Measurements from ENCODE around the gene SLC47A2.

GRCh38 chr17:19707728-19708221, 8.6 kb downstream of the SLC47A2 start:
- TF ChIP-seq, protein P1, sequence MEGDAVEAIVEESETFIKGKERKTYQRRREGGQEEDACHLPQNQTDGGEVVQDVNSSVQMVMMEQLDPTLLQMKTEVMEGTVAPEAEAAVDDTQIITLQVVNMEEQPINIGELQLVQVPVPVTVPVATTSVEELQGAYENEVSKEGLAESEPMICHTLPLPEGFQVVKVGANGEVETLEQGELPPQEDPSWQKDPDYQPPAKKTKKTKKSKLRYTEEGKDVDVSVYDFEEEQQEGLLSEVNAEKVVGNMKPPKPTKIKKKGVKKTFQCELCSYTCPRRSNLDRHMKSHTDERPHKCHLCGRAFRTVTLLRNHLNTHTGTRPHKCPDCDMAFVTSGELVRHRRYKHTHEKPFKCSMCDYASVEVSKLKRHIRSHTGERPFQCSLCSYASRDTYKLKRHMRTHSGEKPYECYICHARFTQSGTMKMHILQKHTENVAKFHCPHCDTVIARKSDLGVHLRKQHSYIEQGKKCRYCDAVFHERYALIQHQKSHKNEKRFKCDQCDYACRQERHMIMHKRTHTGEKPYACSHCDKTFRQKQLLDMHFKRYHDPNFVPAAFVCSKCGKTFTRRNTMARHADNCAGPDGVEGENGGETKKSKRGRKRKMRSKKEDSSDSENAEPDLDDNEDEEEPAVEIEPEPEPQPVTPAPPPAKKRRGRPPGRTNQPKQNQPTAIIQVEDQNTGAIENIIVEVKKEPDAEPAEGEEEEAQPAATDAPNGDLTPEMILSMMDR (IDR thresholded peaks at IDR 0.05): no peak
- no peak for TF ChIP-seq POLR2A (IDR thresholded peaks at IDR 0.05)
- TF ChIP-seq POLR2AphosphoS5 (IDR thresholded peaks at IDR 0.05): no peak
- TF ChIP-seq EP300 (IDR thresholded peaks at IDR 0.05): no peak
